Ascending aorta (tissue), 2 donors: ENCODE results near the gene MDGA2. TPM values are rescaled to one million over a fixed set of nuclear protein-coding genes. Genes with fewer than 3 reads are reported as not detected.
"Not testable (repeated sequence)": the region's sequence is repeated elsewhere in the genome, so short reads cannot be mapped to it uniquely, and the experiment has no call there.

Experiments
- DNase-seq, 2 donors: peaks; one replicate each; pipeline ENCODE4 v3.0.0-alpha.2; 2019; ENCODE audit warnings: low spot score in 2 of 2
- H3K27ac ChIP-seq, 2 donors: fragments of 200-600 bp; sonication (generic); one replicate each; pipeline ENCODE4 v1.5.1; 2016 to 2017; ENCODE audit warnings: mild to moderate bottlenecking in 1 of 2
- H3K27me3 ChIP-seq: fragments of 200-600 bp; sonication (generic); one replicate; pipeline ENCODE4 v1.5.1; 2017
- H3K36me3 ChIP-seq, 2 donors: fragments of 200-600 bp; sonication (generic); one replicate each; pipeline ENCODE4 v1.5.1; 2016
- H3K4me1 ChIP-seq, 2 donors: fragments of 200-600 bp; sonication (generic); one replicate each; pipeline ENCODE4 v1.5.1; 2016 to 2017; ENCODE audit warnings: mild to moderate bottlenecking in 1 of 2
- H3K4me3 ChIP-seq, 2 donors: fragments of 200-600 bp; sonication (generic); one replicate each; pipeline ENCODE4 v1.5.1; 2016 to 2017; ENCODE audit warnings: mild to moderate bottlenecking in 1 of 2
- H3K9me3 ChIP-seq, 2 donors: fragments of 200-600 bp; sonication (generic); one replicate each; pipeline ENCODE4 v1.5.1; 2016
- intact Hi-C: fragments of 100-400 bp; cut with DNase I; formaldehyde crosslinking; loops from one replicate; pipeline ENCODE4 v1.15.1; 2023
- total RNA-seq: library from RNA; depleted of rRNA; stranded (reverse); fragments of >200 nt; gene quantifications from one replicate; pipeline ENCODE4 v1.1.0, GENCODE V29; 2016
- TF ChIP-seq, protein P1 (sequence below), 3 experiments: fragments of 200-600 bp in 2 of 3; fragments of 450-650 bp in 1 of 3; sonication (generic) in 2 of 3; IDR thresholded peaks; one replicate each; pipeline ENCODE4 v1.5.1; 2016 to 2019; ENCODE audit warnings: antibody characterized with exemption in 3 of 3, mild to moderate bottlenecking in 1 of 3, moderate library complexity in 1 of 3

The MDGA2 gene
- total RNA-seq, 1 donor from 2014 or later, result not detected

DNA sequence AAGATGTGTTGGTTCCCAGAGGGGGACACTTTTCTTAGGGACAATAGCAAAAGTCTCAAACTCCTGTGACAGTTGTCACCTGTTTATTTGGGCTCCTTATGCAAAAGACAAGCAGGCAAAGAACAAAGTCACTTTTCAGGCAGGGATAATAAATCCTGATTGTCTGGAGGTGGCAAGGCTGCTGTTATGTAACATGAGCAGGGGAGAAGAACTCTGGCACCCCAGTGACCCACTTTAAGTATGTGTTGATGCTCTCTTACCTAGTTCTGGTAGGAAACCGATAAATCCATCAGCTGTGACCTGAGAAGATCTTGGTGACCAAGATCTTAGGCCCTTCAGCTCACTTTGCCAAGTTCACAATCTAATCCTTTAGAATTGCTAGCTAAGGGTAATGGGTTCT lies 17.4 kb downstream of the MDGA2 start:
- intact Hi-C loops, result no loop called here
- Histone ChIP-seq H3K27ac (no peak overlapping the region), H3K27me3 (no peaks in the 10 kb centered on the region), H3K4me1 (no peaks in the 10 kb centered on the region), H3K4me3 (no peak overlapping the region), H3K36me3 (no peaks in the 10 kb centered on the region), H3K9me3 (no peaks in the 10 kb centered on the region)
- TF ChIP-seq, protein P1, sequence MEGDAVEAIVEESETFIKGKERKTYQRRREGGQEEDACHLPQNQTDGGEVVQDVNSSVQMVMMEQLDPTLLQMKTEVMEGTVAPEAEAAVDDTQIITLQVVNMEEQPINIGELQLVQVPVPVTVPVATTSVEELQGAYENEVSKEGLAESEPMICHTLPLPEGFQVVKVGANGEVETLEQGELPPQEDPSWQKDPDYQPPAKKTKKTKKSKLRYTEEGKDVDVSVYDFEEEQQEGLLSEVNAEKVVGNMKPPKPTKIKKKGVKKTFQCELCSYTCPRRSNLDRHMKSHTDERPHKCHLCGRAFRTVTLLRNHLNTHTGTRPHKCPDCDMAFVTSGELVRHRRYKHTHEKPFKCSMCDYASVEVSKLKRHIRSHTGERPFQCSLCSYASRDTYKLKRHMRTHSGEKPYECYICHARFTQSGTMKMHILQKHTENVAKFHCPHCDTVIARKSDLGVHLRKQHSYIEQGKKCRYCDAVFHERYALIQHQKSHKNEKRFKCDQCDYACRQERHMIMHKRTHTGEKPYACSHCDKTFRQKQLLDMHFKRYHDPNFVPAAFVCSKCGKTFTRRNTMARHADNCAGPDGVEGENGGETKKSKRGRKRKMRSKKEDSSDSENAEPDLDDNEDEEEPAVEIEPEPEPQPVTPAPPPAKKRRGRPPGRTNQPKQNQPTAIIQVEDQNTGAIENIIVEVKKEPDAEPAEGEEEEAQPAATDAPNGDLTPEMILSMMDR (IDR thresholded peaks at IDR 0.05), result no peak
- DNase-seq, result no peak

DNA sequence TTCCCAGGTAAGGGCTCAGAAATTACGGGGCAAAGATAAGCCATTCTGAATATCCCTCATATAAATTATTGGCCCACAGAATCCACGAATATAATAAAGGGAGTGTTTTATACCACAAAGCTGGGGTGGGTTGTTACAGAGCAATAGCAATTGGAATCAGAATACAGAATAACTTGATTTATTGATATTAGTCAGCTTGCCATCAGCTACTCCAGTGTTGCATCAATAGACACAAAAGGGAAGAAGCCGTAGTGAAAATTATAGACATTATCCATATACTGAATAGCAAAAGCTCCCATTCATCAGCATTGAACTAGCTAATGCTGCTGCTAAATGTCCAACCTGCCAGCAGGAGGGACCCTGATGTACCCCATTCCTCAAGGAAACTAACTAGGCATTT lies 18.3 kb downstream of the MDGA2 start:
- Histone ChIP-seq H3K27me3 (no peaks in the 10 kb centered on the region), H3K36me3 (no peaks in the 10 kb centered on the region), H3K27ac (no peak overlapping the region), H3K4me3 (no peak overlapping the region), H3K4me1 (no peaks in the 10 kb centered on the region), H3K9me3 (no peaks in the 10 kb centered on the region)
- intact Hi-C loops, result no loop called here
- TF ChIP-seq, protein P1 (IDR thresholded peaks at IDR 0.05), result no peak
- no peak for DNase-seq

DNA sequence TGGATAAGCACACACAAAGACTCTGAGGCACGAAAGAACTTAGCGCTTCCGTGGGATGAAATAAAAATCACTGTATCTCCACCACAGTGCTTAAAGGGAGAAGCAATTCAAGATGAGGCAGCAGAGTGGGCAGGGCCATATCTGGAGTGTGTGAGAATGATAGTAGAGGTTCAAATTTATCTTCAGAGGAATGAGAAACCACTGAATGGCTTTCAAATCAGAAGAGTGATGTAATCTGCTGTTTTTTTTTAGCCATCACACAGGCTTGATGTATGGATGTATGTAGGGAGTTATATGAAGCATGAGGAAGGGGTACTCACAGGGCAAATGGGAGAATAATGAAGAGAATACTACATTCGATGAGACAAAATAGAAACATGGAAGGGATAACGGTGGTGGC lies 24.1 kb downstream of the MDGA2 start:
- Histone ChIP-seq H3K36me3 (no peaks in the 10 kb centered on the region), H3K27ac (no peak overlapping the region), H3K9me3 (no peaks in the 10 kb centered on the region), H3K4me3 (no peak overlapping the region), H3K4me1 (no peaks in the 10 kb centered on the region), H3K27me3 (no peaks in the 10 kb centered on the region)
- DNase-seq, result no peak
- intact Hi-C loops, result no loop called here
- TF ChIP-seq, protein P1 (IDR thresholded peaks at IDR 0.05), result no peak

DNA sequence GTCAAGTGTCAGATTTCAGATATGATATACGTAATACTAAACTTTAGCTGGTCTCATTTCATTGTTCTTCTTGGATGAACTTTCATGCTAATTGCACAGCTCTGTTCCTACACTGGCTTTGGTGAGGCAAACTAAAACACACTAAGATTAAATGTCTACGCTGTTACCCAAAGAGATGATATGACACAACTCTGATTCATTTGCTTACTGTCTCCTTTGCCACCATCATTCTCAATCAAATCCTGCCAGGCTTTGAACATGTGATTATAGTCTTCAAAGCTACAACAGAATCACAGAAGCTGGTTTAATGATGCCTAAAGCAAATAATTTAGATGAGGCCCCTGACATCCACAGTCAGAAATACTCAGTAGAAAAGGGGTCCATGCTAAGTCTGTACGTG lies 37.7 kb downstream of the MDGA2 start:
- Histone ChIP-seq H3K4me1 (no peaks in the 10 kb centered on the region), H3K27me3 (no peaks in the 10 kb centered on the region), H3K36me3 (no peaks in the 10 kb centered on the region), H3K9me3 (no peaks in the 10 kb centered on the region), H3K27ac (no peak overlapping the region), H3K4me3 (no peak overlapping the region)
- TF ChIP-seq, protein P1 (IDR thresholded peaks at IDR 0.05), result no peak
- intact Hi-C loops, result no loop called here
- DNase-seq, result no peak

DNA sequence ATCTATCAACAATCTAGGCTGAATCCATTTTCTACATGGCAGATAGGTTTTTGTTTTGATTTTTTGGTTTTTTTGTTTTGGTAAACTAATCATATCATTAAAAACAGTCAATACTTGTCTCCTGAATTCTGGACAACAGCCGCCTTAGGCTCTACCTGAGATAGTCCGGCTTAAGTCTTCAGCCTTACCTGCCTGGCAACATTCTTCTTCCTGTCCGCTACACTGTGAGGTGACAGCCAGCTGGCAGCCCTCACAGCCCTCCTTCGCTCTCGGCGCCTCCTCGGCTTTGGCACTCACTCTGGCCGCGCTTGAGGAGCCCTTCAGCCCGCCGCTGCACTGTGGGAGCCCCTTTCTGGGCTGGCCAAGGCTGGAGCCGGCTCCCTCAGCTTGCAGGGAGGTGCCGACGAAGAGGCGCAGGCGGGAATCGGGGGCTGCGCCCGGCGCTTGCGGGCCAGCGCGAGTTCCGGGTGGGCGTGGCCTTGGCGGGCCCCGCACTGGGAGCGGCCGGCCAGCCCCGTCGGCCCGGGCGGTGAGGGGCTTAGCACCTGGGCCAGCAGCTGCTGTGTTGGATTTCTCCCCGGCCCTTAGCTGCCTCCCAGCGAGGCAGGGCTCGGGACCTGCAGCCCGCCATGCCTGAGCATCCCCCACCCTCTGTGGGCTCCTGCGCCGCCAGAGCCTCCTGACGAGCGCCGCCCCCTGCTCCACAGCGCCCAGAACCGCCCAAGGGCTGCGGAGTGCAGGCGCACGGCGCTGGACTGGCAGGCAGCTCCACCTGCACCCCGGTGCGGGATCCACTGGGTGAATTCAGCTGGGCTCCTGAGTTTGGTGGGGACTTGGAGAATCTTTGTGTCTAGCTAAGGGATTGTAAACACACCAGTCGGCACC lies 49.0 kb downstream of the MDGA2 start:
- H3K27me3 ChIP-seq, result no peaks in the 10 kb centered on the region
- no peaks in the 10 kb centered on the region for H3K36me3 ChIP-seq
- DNase-seq, result no peak
- no peaks in the 10 kb centered on the region for H3K4me1 ChIP-seq
- no peak overlapping the region for H3K27ac ChIP-seq
- no peak overlapping the region for H3K4me3 ChIP-seq
- no peaks in the 10 kb centered on the region for H3K9me3 ChIP-seq
- intact Hi-C loops, result no loop called here
- TF ChIP-seq, protein P1 (IDR thresholded peaks at IDR 0.05), result no peak

DNA sequence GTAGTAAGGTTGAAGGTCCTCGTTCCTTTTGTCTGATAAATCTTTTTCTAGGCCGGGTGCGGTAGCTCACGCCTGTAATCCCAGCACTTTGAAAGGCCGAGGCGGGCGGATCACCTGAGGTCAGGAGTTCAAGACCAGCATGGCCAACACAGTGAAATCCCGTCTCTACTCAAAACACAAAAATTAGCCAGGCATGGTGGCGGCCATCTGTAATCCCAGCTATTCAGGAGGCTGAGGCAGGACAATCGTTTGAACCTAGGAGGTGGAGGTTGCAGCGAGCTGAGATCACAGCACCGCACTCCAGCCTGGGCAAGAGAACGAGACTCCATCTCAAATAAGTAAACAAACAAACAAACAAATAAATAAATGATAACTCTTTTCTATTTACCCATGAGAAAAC lies 51.3 kb downstream of the MDGA2 start:
- H3K4me3 ChIP-seq, DNase-seq, intact Hi-C loops, H3K27ac ChIP-seq, H3K36me3 ChIP-seq, H3K27me3 ChIP-seq, H3K9me3 ChIP-seq, H3K4me1 ChIP-seq: not testable (repeated sequence)
